IMR-90 (cell line): ENCODE data around the gene ALDH1A2. TPM values are rescaled to one million over a fixed set of nuclear protein-coding genes. Genes with fewer than 3 reads are reported as not detected.

ENCODE experiments used
- ATAC-seq: fragments of 200-7000 bp; cut with Tn5 transposase; 2 replicates; pipeline ENCODE4 v1.9.1; 2020; ENCODE audit warnings: low read depth, mild to moderate bottlenecking, moderate library complexity
- BruUV-seq: library from RNA; stranded (reverse); fragments of 400-500 nt; replicated peaks from 2 replicates; lab custom pipeline; 2021; lab: Mats Ljungman, UMichigan
- CTCF ChIA-PET: fragments of 300-600 bp; formaldehyde crosslinking; extraction: SDS; loops from one replicate; lab custom pipeline; 2021; ENCODE audit warnings: antibody characterized with exemption; lab: Yijun Ruan, JAX
- POLR2A ChIA-PET: fragments of 300-600 bp; sonication (Branson Sonifier 250); formaldehyde crosslinking; loops from one replicate; lab custom pipeline; 2022; ENCODE audit warnings: antibody characterized with exemption; ENCODE audit not compliant: unreplicated experiment; lab: Charles Lee
- DNase-seq: peaks from one replicate; pipeline ENCODE4 v3.0.0; 2013
- H2AFZ ChIP-seq: replicated peaks from 2 replicates; pipeline ENCODE3; 2013; ENCODE audit warnings: low read length, mild to moderate bottlenecking; ENCODE audit not compliant: poor library complexity
- H2AK5ac ChIP-seq: 2 replicates; pipeline ENCODE4 v1.6.1; 2013; ENCODE audit warnings: low read depth, low read length, inconsistent platforms
- H2AK9ac ChIP-seq: replicated peaks from 2 replicates; pipeline ENCODE3; 2013; ENCODE audit warnings: mild to moderate bottlenecking, low read depth, low read length, moderate library complexity; ENCODE audit not compliant: poor library complexity
- H2BK120ac ChIP-seq: 2 replicates; pipeline ENCODE4 v1.6.1; 2013; ENCODE audit warnings: low read depth, low read length, inconsistent platforms
- H2BK15ac ChIP-seq: 3 replicates; pipeline ENCODE4 v1.6.1; 2013; ENCODE audit warnings: low read depth, low read length, inconsistent platforms
- H2BK20ac ChIP-seq: 2 replicates; pipeline ENCODE4 v1.6.1; 2013; ENCODE audit warnings: low read depth, mild to moderate bottlenecking, inconsistent platforms, low read length, moderate library complexity
- H2BK5ac ChIP-seq: 2 replicates; pipeline ENCODE4 v1.6.1; 2013; ENCODE audit warnings: mild to moderate bottlenecking, low read depth, low read length, inconsistent platforms; ENCODE audit not compliant: poor library complexity, severe bottlenecking
- H3K14ac ChIP-seq: replicated peaks from 2 replicates; pipeline ENCODE4 v1.6.1; 2013; ENCODE audit warnings: low read depth, low read length, inconsistent platforms
- H3K18ac ChIP-seq: 2 replicates; pipeline ENCODE4 v1.6.1; 2013; ENCODE audit warnings: low read depth, low read length, control low read depth
- H3K23ac ChIP-seq: 2 replicates; pipeline ENCODE4 v1.6.1; 2013; ENCODE audit warnings: low read depth, low read length, inconsistent platforms
- H3K27ac ChIP-seq: 2 replicates; pipeline ENCODE4 v1.5.1; 2013; ENCODE audit warnings: mild to moderate bottlenecking, control low read depth, low read length; ENCODE audit not compliant: insufficient read depth
- H3K27me3 ChIP-seq: 2 replicates; pipeline ENCODE4 v1.6.1; 2013; ENCODE audit warnings: low read length; ENCODE audit not compliant: control insufficient read depth, insufficient read depth
- H3K36me3 ChIP-seq: 2 replicates; pipeline ENCODE4 v1.6.1; 2013; ENCODE audit warnings: low read length, mixed read lengths; ENCODE audit not compliant: control insufficient read depth, insufficient read depth
- H3K4ac ChIP-seq: 2 replicates; pipeline ENCODE4 v1.6.1; 2013; ENCODE audit warnings: low read depth, low read length, inconsistent platforms
- H3K4me1 ChIP-seq: 2 replicates; pipeline ENCODE4 v1.6.1; 2013; ENCODE audit warnings: low read length, mixed read lengths; ENCODE audit not compliant: control insufficient read depth, insufficient read depth
- H3K4me2 ChIP-seq: 2 replicates; pipeline ENCODE4 v1.6.1; 2013; ENCODE audit warnings: low read depth, mild to moderate bottlenecking, control low read depth, low read length, moderate library complexity
- H3K4me3 ChIP-seq: 2 replicates; pipeline ENCODE4 v1.5.1; 2013; ENCODE audit warnings: low read depth, mild to moderate bottlenecking, control low read depth, low read length, moderate library complexity; ENCODE audit not compliant: insufficient read depth
- H3K56ac ChIP-seq: 2 replicates; pipeline ENCODE4 v1.6.1; 2013; ENCODE audit warnings: low read length, inconsistent platforms; ENCODE audit not compliant: insufficient read depth; ENCODE audit errors: extremely low read depth
- H3K79me1 ChIP-seq, 2 experiments: 2 replicates each; pipeline ENCODE4 v1.6.1; 2013; ENCODE audit warnings: low read length in 2 of 2, inconsistent platforms in 1 of 2, low read depth in 1 of 2
- H3K9ac ChIP-seq: 2 replicates; pipeline ENCODE4 v1.6.1; 2013; ENCODE audit warnings: low read depth, low read length, control low read depth
- H3K9me1 ChIP-seq: 2 replicates; pipeline ENCODE4 v1.6.1; 2013; ENCODE audit warnings: low read length, inconsistent platforms; ENCODE audit not compliant: insufficient read depth
- H3K9me3 ChIP-seq: 2 replicates; pipeline ENCODE4 v1.6.1; 2013; ENCODE audit warnings: low read length; ENCODE audit not compliant: control insufficient read depth, insufficient read depth
- H4K20me1 ChIP-seq: 2 replicates; pipeline ENCODE4 v1.6.1; 2013; ENCODE audit warnings: low read length, inconsistent platforms; ENCODE audit not compliant: insufficient read depth
- H4K5ac ChIP-seq: 2 replicates; pipeline ENCODE4 v1.6.1; 2013; ENCODE audit warnings: mild to moderate bottlenecking, low read depth, low read length, control low read depth
- H4K8ac ChIP-seq, 2 experiments: 2 replicates each; pipeline ENCODE4 v1.6.1; 2013; ENCODE audit warnings: low read depth in 2 of 2, low read length in 2 of 2, control low read depth in 1 of 2, inconsistent platforms in 1 of 2
- H4K91ac ChIP-seq: 2 replicates; pipeline ENCODE4 v1.6.1; 2013; ENCODE audit warnings: low read depth, low read length, inconsistent platforms; ENCODE audit not compliant: insufficient read depth
- BHLHE40 ChIP-seq: fragments of 150-350 bp; IDR thresholded peaks from 2 replicates; pipeline ENCODE4 v1.6.1; 2016; ENCODE audit warnings: mild to moderate bottlenecking, low read depth, low read length
- CEBPB ChIP-seq: IDR thresholded peaks from 2 replicates; pipeline ENCODE4 v1.6.1; 2012; ENCODE audit warnings: low read depth, low read length, improper control_type of control experiment
- FOS ChIP-seq: fragments of 150-350 bp; IDR thresholded peaks from 2 replicates; pipeline ENCODE4 v1.6.1; 2016; ENCODE audit warnings: low read depth, low read length
- MAFK ChIP-seq: IDR thresholded peaks from 2 replicates; pipeline ENCODE4 v1.6.1; 2012; ENCODE audit warnings: low read depth, low read length, improper control_type of control experiment
- MXI1 ChIP-seq: IDR thresholded peaks from 2 replicates; pipeline ENCODE4 v1.6.1; 2012; ENCODE audit warnings: low read depth, mild to moderate bottlenecking, low read length, moderate library complexity, borderline replicate concordance
- NFE2L2 ChIP-seq: fragments of 150-350 bp; IDR thresholded peaks from 2 replicates; pipeline ENCODE4 v1.6.1; 2016; ENCODE audit warnings: low read depth, mild to moderate bottlenecking, low read length
- RCOR1 ChIP-seq: IDR thresholded peaks from 2 replicates; pipeline ENCODE4 v1.6.1; 2012; ENCODE audit warnings: mild to moderate bottlenecking, low read length, improper control_type of control experiment; ENCODE audit not compliant: insufficient replicate concordance
- WGBS, 2 experiments: methylation state at CpG; one replicate each; pipeline versions ENCODE4 v1.1.5 to v1.1.7; 2013; ENCODE audit warnings: missing lambda C conversion rate in 2 of 2; ENCODE audit not compliant: insufficient read length in 1 of 2; ENCODE audit errors: extremely low coverage in 2 of 2; 5-methylcytosine and 5-hydroxymethylcytosine counted together
- dilution Hi-C: fragments of 300-500 bp; cut with HindIII; formaldehyde crosslinking; loops from one replicate; pipeline ENCODE4 v1.14.3; 2018; ENCODE audit warnings: low sequenced_read_pairs; ENCODE audit not compliant: unreplicated experiment
- in situ Hi-C: fragments of 300-500 bp; cut with MboI; formaldehyde crosslinking; loops from 3 replicates; pipeline ENCODE4 v1.14.3; 2019; ENCODE audit warnings: low sequenced_read_pairs, inconsistent platforms, mixed read lengths
- intact Hi-C: fragments of 100-400 bp; cut with micrococcal nuclease; formaldehyde crosslinking; loops from 2 replicates; pipeline ENCODE4 v1.10.0; 2022
- polyA plus RNA-seq, 3 experiments: library from polyadenylated mRNA; depleted of rRNA; stranded (reverse); fragments of >200 nt; gene quantifications; 2 replicates each; pipeline ENCODE4 v1.2.3, GENCODE V29; 2012; ENCODE audit warnings: low replicate concordance in 1 of 3
- total RNA-seq: library from RNA; depleted of rRNA; stranded (reverse); fragments of >200 nt; gene quantifications from 2 replicates; pipeline ENCODE4 v1.2.3, GENCODE V29; 2012
- TF ChIP-seq, protein P1 (sequence below): conservative IDR thresholded peaks from 2 replicates; pipeline ENCODE4 v1.5.1; 2012; ENCODE audit warnings: mild to moderate bottlenecking, low read depth, low read length, improper control_type of control experiment
- TF ChIP-seq, protein P2 (sequence below): fragments of 150-350 bp; IDR thresholded peaks from 2 replicates; pipeline ENCODE4 v1.6.1; 2017; ENCODE audit warnings: mild to moderate bottlenecking, antibody characterized with exemption, low read length, low read depth

ALDH1A2 gene
- total and polyA plus RNA-seq, 2 of the 4 experiments (the other 2 are of a cell fraction) = not detected

DNA sequence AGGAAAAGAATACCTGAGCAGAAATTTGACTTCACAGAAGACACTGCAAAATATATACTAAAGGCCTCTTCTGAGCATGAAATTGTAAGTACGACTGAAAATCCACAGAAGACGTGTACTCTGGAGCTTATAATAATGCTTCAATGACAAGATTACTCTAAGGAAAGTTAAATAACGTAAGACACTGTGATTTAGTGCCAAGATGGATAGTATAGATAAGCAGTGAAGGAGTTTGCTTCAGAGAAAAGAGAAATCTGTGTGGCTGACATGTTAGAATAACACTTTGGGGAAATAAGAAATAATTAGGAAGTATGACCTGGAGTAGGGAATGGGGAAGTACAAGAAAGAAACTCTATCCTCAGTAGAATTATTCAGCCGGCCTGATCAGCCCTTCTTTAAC, 28.9 kb downstream of the ALDH1A2 start:
- ChIA-PET CTCF (no interaction called here), POLR2A (no interaction called here)
- DNase-seq (no peak), ATAC-seq (no peak)
- dilution Hi-C loops = no loop called here
- Histone ChIP-seq H2BK5ac (no peak overlapping the region), H4K20me1 (no peaks in the 10 kb centered on the region), H3K9me3 (no peaks in the 10 kb centered on the region), H4K5ac (no peak overlapping the region), H4K8ac (no peak overlapping the region), H3K36me3 (no peaks in the 10 kb centered on the region), H3K18ac (no peak overlapping the region), H2BK20ac (no peak overlapping the region), H3K4ac (no peak overlapping the region), H3K4me3 (no peak overlapping the region), H2AK5ac (no peak overlapping the region), H3K27me3 (no peaks in the 10 kb centered on the region; the same call in 1 of the 2 replicates), H3K23ac (no peak overlapping the region), H3K4me1 (no peaks in the 10 kb centered on the region), H3K27ac (no peak overlapping the region), H2BK120ac (no peak overlapping the region), H3K79me1 (no peaks in the 10 kb centered on the region), H3K14ac (no peak overlapping the region), H3K4me2 (no peak overlapping the region), H4K91ac (no peak overlapping the region), H3K56ac (no peak overlapping the region), H3K9ac (no peak overlapping the region), H3K9me1 (no peaks in the 10 kb centered on the region), H2AK9ac (no peak overlapping the region), H2AFZ (no peak overlapping the region), H2BK15ac (no peak overlapping the region)
- WGBS, 2 experiments = no CpG with 5 or more reads among the region's 4 CpGs
- TF ChIP-seq NFE2L2 (no peak), RCOR1 (no peak), FOS (no peak), MAFK (no peak), CEBPB (no peak), BHLHE40 (no peak), MXI1 (no peak)
- TF ChIP-seq, protein P1, sequence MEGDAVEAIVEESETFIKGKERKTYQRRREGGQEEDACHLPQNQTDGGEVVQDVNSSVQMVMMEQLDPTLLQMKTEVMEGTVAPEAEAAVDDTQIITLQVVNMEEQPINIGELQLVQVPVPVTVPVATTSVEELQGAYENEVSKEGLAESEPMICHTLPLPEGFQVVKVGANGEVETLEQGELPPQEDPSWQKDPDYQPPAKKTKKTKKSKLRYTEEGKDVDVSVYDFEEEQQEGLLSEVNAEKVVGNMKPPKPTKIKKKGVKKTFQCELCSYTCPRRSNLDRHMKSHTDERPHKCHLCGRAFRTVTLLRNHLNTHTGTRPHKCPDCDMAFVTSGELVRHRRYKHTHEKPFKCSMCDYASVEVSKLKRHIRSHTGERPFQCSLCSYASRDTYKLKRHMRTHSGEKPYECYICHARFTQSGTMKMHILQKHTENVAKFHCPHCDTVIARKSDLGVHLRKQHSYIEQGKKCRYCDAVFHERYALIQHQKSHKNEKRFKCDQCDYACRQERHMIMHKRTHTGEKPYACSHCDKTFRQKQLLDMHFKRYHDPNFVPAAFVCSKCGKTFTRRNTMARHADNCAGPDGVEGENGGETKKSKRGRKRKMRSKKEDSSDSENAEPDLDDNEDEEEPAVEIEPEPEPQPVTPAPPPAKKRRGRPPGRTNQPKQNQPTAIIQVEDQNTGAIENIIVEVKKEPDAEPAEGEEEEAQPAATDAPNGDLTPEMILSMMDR = no peak
- TF ChIP-seq, protein P2, sequence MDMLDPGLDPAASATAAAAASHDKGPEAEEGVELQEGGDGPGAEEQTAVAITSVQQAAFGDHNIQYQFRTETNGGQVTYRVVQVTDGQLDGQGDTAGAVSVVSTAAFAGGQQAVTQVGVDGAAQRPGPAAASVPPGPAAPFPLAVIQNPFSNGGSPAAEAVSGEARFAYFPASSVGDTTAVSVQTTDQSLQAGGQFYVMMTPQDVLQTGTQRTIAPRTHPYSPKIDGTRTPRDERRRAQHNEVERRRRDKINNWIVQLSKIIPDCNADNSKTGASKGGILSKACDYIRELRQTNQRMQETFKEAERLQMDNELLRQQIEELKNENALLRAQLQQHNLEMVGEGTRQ = no peak
- in situ Hi-C loops = no loop called here
- no TSS peak for BruUV-seq
- intact Hi-C loops = no loop called here
